Measurements from ENCODE around the gene DLG3.

- TF ChIP-seq CTCF (IDR thresholded peaks at IDR 0.05) (no peak), POLR2A (IDR thresholded peaks at IDR 0.05) (no peak)
These were observed 49.8 kb downstream of the DLG3 start for GRCh38 chrX:70494441-70494840.

Data from heart left ventricle (tissue), 13 donors.